ENCODE data around the gene DRAP1. TPM values are rescaled to one million over a fixed set of nuclear protein-coding genes. Genes with fewer than 3 reads are reported as not detected.
A peak's percentile ranks its signal among the peaks of the same experiment; 100 is the strongest.

The DRAP1 gene
- total RNA-seq, 1 experiment from 2014 or later, result 66.2 TPM

DNA sequence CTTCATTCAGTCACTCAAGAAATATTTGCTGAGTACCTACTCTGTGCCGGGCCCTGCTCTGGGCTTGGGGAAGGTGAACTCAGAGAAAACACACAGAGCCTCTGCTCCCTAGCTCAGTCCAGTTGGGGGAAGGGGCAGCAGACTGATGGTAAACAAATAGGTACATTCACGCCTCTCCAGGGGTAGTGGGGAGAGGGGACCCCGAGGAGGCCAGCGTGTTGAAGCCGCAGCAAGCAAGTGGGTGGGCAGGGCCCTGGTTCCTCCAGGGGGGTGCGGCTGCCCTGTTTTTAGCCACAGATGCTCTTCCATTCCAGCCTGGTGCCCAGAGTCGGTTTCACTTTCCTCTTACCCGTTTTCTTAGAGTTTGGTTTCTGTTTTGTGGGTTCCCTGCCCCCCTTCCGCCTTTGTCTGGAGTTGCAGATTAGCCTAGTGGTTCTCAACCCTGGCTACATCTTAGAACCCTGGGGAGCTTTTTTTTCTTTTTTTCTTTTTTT, 8.7 kb downstream of the DRAP1 start:
- no peaks in the 10 kb centered on the region for H4K20me1 ChIP-seq (ENCODE audit: insufficient read depth, low read depth, low read length)
- peak; percentile 68 for DNase-seq
- no peaks in the 10 kb centered on the region for H3K9me2 ChIP-seq (replicated peaks; ENCODE audit: insufficient read depth, low read length)
- H3K9me3 ChIP-seq (ENCODE audit: low read length), result no peaks in the 10 kb centered on the region
- no peak overlapping the region for H2AFZ ChIP-seq (ENCODE audit: low read length)
- no peaks in the 10 kb centered on the region for H3K27me3 ChIP-seq (ENCODE audit: low read length)
- no peaks in the 10 kb centered on the region for H3K79me2 ChIP-seq (ENCODE audit: low read length)
- H3K36me3 ChIP-seq (ENCODE audit: insufficient read depth, low read length), result no peaks in the 10 kb centered on the region
- H3K9ac ChIP-seq (ENCODE audit: low read length), result peak overlapping the region; percentile 2; the same call in 1 of the 2 replicates
- H3K4me2 ChIP-seq (ENCODE audit: low read depth, low read length, poor library complexity, severe bottlenecking), result no peak overlapping the region
- no peak overlapping the region for H3K27ac ChIP-seq (ENCODE audit: low read length)
- H3K4me3 ChIP-seq (ENCODE audit: low read length), result no peak overlapping the region
- H3K4me1 ChIP-seq (ENCODE audit: low read length), result peaks cover 6% of the 10 kb centered on the region

DNA sequence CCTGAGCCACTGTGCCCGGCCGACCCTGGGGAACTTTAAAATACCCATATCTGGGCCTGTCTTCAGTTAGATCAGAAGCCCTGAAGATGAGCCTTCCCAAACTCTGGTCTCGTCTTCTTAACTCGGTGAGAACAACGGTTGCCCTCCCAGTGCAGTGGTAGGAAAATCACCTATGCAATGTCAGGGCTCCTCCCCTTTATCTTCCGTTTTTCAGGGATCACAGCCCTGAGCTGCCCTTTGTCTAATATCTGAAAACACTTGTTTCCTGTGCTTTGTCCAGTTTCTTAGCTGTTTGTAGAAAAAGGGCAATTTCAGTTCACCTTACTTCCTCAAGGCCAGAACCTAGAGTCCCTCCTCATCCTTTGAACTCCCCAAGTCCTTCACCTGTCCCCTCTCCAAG, 9.4 kb downstream of the DRAP1 start:
- Histone ChIP-seq H3K4me3 (ENCODE audit: low read length) (no peak overlapping the region), H3K9ac (ENCODE audit: low read length) (no peak overlapping the region)
- no peak for DNase-seq

DNA sequence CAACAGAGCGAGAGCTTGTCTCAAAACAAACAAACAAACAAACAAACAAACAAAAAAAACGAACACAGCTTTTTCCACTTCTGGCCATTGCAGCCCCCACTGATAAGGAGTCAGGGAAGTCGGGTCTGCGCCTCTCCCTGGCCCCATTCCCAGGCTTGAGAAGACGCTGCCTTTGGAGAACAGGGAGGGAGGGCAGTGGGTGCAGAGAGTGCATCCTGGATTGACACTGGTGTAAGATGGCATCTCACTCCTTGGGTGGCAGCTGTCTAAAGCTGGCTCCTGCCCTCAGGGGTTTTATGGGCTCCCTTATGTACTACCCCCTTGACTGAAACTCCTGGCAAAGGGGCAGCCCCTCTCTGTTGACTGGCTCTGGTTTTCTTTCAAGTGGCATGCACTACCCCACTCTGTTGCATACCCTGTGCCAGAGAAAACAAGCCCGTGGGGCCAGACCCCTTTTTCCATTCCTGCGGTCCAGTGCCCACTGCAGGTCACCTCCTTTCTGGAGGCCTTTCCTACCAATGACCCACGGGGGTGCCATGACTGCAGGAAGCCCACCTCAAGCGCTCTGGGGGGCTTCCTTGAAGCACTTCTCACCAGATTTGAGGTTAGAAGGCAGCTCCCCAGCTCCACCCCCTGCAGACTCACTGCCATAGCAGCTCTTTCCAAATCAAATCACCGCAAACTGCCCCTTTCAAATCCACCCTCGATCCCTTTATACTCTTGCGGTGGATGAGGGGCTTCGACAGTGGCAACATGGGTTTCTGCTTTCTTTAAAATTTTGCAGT, 12.7 kb downstream of the DRAP1 start:
- Histone ChIP-seq H3K27ac (ENCODE audit: low read length) (no peak overlapping the region), H3K4me1 (ENCODE audit: low read length) (peaks cover 6% of the 10 kb centered on the region), H3K36me3 (ENCODE audit: insufficient read depth, low read length) (no peaks in the 10 kb centered on the region), H3K4me2 (ENCODE audit: low read depth, low read length, poor library complexity, severe bottlenecking) (no peak overlapping the region), H4K20me1 (ENCODE audit: insufficient read depth, low read depth, low read length) (no peaks in the 10 kb centered on the region), H3K9me3 (ENCODE audit: low read length) (no peaks in the 10 kb centered on the region), H3K9ac (ENCODE audit: low read length) (no peak overlapping the region), H3K79me2 (ENCODE audit: low read length) (no peaks in the 10 kb centered on the region), H2AFZ (ENCODE audit: low read length) (no peak overlapping the region), H3K4me3 (ENCODE audit: low read length) (no peak overlapping the region), H3K27me3 (ENCODE audit: low read length) (no peaks in the 10 kb centered on the region), H3K9me2 (replicated peaks; ENCODE audit: insufficient read depth, low read length) (no peaks in the 10 kb centered on the region)
- DNase-seq, result no peak

More for the DNA sequence above, 9.4 kb downstream of the DRAP1 start:
- no peaks in the 10 kb centered on the region for H4K20me1 ChIP-seq (ENCODE audit: insufficient read depth, low read depth, low read length)
- no peaks in the 10 kb centered on the region for H3K9me2 ChIP-seq (replicated peaks; ENCODE audit: insufficient read depth, low read length)
- no peaks in the 10 kb centered on the region for H3K79me2 ChIP-seq (ENCODE audit: low read length)
- H2AFZ ChIP-seq (ENCODE audit: low read length), result no peak overlapping the region
- no peaks in the 10 kb centered on the region for H3K9me3 ChIP-seq (ENCODE audit: low read length)
- H3K4me2 ChIP-seq (ENCODE audit: low read depth, low read length, poor library complexity, severe bottlenecking), result no peak overlapping the region
- H3K27ac ChIP-seq (ENCODE audit: low read length), result no peak overlapping the region
- no peaks in the 10 kb centered on the region for H3K36me3 ChIP-seq (ENCODE audit: insufficient read depth, low read length)
- peaks cover 6% of the 10 kb centered on the region for H3K4me1 ChIP-seq (ENCODE audit: low read length)
- H3K27me3 ChIP-seq (ENCODE audit: low read length), result no peaks in the 10 kb centered on the region

DNA sequence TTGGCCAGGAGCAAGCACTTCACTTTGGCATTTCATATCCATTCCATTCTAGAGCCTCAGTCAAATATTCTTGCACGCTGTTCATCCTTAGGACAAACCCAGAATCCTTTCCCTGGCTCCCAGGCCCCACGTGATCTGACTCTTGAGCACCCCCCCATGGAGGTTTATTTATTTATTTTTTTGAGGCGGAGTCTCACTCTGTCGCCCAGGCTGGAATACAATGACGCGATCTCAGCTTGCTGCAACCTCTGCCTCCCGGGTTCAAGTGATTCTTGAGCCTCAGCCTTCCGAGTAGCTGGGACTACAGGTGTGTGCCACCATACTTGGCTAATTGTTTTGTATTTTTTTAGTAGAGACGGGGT, 13.3 kb downstream of the DRAP1 start:
- Histone ChIP-seq H3K4me3 (ENCODE audit: low read length) (no peak overlapping the region), H3K9ac (ENCODE audit: low read length) (no peak overlapping the region), H3K9me3 (ENCODE audit: low read length) (no peaks in the 10 kb centered on the region), H3K9me2 (replicated peaks; ENCODE audit: insufficient read depth, low read length) (no peaks in the 10 kb centered on the region), H4K20me1 (ENCODE audit: insufficient read depth, low read depth, low read length) (no peaks in the 10 kb centered on the region), H3K27me3 (ENCODE audit: low read length) (no peaks in the 10 kb centered on the region), H3K27ac (ENCODE audit: low read length) (no peak overlapping the region), H3K79me2 (ENCODE audit: low read length) (no peaks in the 10 kb centered on the region), H3K4me1 (ENCODE audit: low read length) (peaks cover 6% of the 10 kb centered on the region), H3K36me3 (ENCODE audit: insufficient read depth, low read length) (no peaks in the 10 kb centered on the region), H3K4me2 (ENCODE audit: low read depth, low read length, poor library complexity, severe bottlenecking) (no peak overlapping the region), H2AFZ (ENCODE audit: low read length) (no peak overlapping the region)
- DNase-seq, result no peak

DNA sequence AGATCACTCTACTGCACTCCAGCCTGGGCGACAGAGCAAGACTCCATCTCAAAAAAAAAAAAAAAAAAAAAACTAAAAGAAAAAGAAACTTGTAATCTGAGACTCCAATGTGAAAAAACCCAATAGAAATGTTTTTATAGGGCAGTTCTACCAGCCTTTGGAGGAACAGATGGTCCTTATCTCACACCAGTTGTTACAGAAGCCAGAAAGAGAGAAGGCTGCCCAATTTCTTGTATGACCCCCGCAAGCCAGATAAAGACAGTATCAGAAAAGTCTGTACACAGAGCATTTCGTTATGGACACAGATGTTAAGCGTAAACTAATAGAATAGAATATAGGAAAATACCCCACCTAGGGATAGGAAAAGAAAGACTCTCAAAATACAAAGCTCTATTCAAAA, 14.8 kb downstream of the DRAP1 start:
- H3K27me3 ChIP-seq (ENCODE audit: low read length), result no peaks in the 10 kb centered on the region
- no peaks in the 10 kb centered on the region for H3K4me1 ChIP-seq (ENCODE audit: low read length)
- no peaks in the 10 kb centered on the region for H3K9me2 ChIP-seq (replicated peaks; ENCODE audit: insufficient read depth, low read length)
- no peak overlapping the region for H3K9ac ChIP-seq (ENCODE audit: low read length)
- H4K20me1 ChIP-seq (ENCODE audit: insufficient read depth, low read depth, low read length), result no peaks in the 10 kb centered on the region
- DNase-seq, result no peak
- no peaks in the 10 kb centered on the region for H3K9me3 ChIP-seq (ENCODE audit: low read length)
- H3K4me2 ChIP-seq (ENCODE audit: low read depth, low read length, poor library complexity, severe bottlenecking), result no peak overlapping the region
- no peaks in the 10 kb centered on the region for H3K36me3 ChIP-seq (ENCODE audit: insufficient read depth, low read length)
- H3K4me3 ChIP-seq (ENCODE audit: low read length), result no peak overlapping the region
- H2AFZ ChIP-seq (ENCODE audit: low read length), result no peak overlapping the region
- no peaks in the 10 kb centered on the region for H3K79me2 ChIP-seq (ENCODE audit: low read length)
- no peak overlapping the region for H3K27ac ChIP-seq (ENCODE audit: low read length)

DNA sequence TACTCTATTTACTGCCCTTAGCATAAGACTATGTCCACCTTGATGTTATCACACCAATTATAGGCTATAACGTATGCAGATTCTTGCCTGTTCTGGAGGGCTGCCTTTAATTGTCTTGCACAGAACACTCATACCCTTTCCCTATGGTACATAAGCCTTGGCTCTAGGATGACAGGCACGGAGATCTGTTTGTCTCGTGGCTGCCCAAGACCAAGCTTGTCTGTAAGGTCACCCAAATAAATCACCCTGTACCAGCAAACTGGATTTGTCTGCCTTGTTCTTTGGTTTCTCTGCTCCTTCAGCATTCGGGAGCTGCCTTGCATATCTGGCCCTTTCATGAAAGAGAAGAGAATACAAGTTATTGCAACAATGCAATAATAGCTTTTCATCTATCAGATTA, 18.5 kb downstream of the DRAP1 start:
- Histone ChIP-seq H3K4me1 (ENCODE audit: low read length) (peaks cover 4% of the 10 kb centered on the region), H3K9ac (ENCODE audit: low read length) (no peak overlapping the region), H3K4me2 (ENCODE audit: low read depth, low read length, poor library complexity, severe bottlenecking) (no peak overlapping the region), H3K27ac (ENCODE audit: low read length) (no peak overlapping the region), H4K20me1 (ENCODE audit: insufficient read depth, low read depth, low read length) (no peaks in the 10 kb centered on the region), H3K79me2 (ENCODE audit: low read length) (no peaks in the 10 kb centered on the region), H3K27me3 (ENCODE audit: low read length) (no peaks in the 10 kb centered on the region), H3K9me2 (replicated peaks; ENCODE audit: insufficient read depth, low read length) (no peaks in the 10 kb centered on the region), H3K4me3 (ENCODE audit: low read length) (no peak overlapping the region), H3K9me3 (ENCODE audit: low read length) (no peaks in the 10 kb centered on the region), H2AFZ (ENCODE audit: low read length) (no peak overlapping the region), H3K36me3 (ENCODE audit: insufficient read depth, low read length) (no peaks in the 10 kb centered on the region)
- no peak for DNase-seq

DNA sequence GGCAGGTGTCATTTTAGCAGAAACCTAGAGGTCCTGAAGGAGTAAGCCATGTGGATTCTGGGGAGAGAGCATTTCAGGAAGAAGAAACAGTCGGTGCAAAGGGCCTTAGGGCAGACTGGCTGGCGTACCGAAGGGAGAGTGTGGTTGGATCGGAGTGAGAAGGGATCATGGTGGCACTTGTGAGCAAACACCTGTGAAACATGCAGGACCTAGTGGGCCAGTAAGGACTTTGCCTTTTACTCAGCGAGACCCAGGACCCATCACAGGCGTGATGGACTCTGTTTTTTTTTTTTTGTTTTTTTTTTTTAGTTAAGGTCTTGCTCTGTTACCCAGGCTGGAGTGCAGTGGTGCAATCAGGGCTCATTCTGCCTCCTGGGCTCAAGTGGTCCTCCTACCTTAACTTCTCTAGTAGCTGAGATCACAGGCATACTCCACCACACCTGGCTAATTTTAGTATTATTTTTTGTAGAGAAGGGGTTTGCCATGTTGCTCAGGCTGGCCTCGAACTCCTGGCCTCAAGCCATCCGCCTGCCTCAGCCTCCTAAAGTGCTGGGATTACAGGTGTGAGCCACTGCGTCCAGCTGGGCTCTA, 22.6 kb downstream of the DRAP1 start:
- no peaks in the 10 kb centered on the region for H3K36me3 ChIP-seq (ENCODE audit: insufficient read depth, low read length)
- no peaks in the 10 kb centered on the region for H4K20me1 ChIP-seq (ENCODE audit: insufficient read depth, low read depth, low read length)
- no peak overlapping the region for H3K4me2 ChIP-seq (ENCODE audit: low read depth, low read length, poor library complexity, severe bottlenecking)
- H3K27ac ChIP-seq (ENCODE audit: low read length), result no peak overlapping the region
- no peak overlapping the region for H3K9ac ChIP-seq (ENCODE audit: low read length)
- peak overlapping the region; percentile 48; the same call in 1 of the 2 replicates for H2AFZ ChIP-seq (ENCODE audit: low read length)
- no peak for DNase-seq
- no peaks in the 10 kb centered on the region for H3K9me3 ChIP-seq (ENCODE audit: low read length)
- H3K4me1 ChIP-seq (ENCODE audit: low read length), result peaks cover 4% of the 10 kb centered on the region
- no peaks in the 10 kb centered on the region for H3K79me2 ChIP-seq (ENCODE audit: low read length)
- no peaks in the 10 kb centered on the region for H3K27me3 ChIP-seq (ENCODE audit: low read length)
- no peaks in the 10 kb centered on the region for H3K9me2 ChIP-seq (replicated peaks; ENCODE audit: insufficient read depth, low read length)
- H3K4me3 ChIP-seq (ENCODE audit: low read length), result no peak overlapping the region

DNA sequence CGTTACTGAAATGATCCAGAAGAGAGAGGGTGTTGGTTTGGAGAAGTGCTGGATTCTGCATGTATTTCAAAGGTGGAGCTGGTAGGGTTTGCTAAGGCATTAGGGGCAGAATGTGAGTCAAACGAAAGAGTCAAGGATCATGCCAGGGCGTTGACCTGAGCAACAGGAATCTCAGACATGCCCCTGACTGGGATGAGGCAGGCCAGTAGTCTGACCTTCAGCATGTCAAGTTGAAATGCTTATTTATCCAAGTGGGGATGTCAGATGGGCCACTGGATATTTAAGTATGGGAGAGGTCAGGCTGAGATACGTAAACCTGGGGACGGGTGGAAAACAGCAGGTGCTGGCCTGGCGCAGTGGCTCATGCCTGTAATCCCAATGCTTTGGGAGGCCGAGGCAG, 23.3 kb downstream of the DRAP1 start:
- no peak for DNase-seq
- Histone ChIP-seq H3K9ac (ENCODE audit: low read length) (no peak overlapping the region), H3K9me2 (replicated peaks; ENCODE audit: insufficient read depth, low read length) (no peaks in the 10 kb centered on the region), H3K79me2 (ENCODE audit: low read length) (no peaks in the 10 kb centered on the region), H3K4me3 (ENCODE audit: low read length) (no peak overlapping the region), H3K27me3 (ENCODE audit: low read length) (no peaks in the 10 kb centered on the region), H3K27ac (ENCODE audit: low read length) (no peak overlapping the region), H4K20me1 (ENCODE audit: insufficient read depth, low read depth, low read length) (no peaks in the 10 kb centered on the region), H3K36me3 (ENCODE audit: insufficient read depth, low read length) (no peaks in the 10 kb centered on the region), H3K9me3 (ENCODE audit: low read length) (no peaks in the 10 kb centered on the region), H2AFZ (ENCODE audit: low read length) (no peak overlapping the region), H3K4me1 (ENCODE audit: low read length) (peaks cover 4% of the 10 kb centered on the region), H3K4me2 (ENCODE audit: low read depth, low read length, poor library complexity, severe bottlenecking) (no peak overlapping the region)
